Caki2 (cell line): Measurements from ENCODE around the gene FKBP1A. TPM values are rescaled to one million over a fixed set of nuclear protein-coding genes. Genes with fewer than 3 reads are reported as not detected.

ENCODE experiments used
- DNase-seq: peaks from one replicate; pipeline ENCODE4 v3.0.0-alpha.2; 2015; ENCODE audit warnings: low read depth
- in situ Hi-C: cut with HindIII; loops from 2 replicates; pipeline ENCODE4 v1.10.0; 2016; ENCODE audit warnings: low sequenced_read_pairs, low pct_unique_long_range_greater_than_20kb, mixed read lengths
- total RNA-seq: library from RNA; depleted of rRNA; stranded (reverse); fragments of >200 nt; shearing (Covaris generic); gene quantifications from 2 replicates; pipeline ENCODE4 v1.2.3, GENCODE V29; 2014; ENCODE audit warnings: low replicate concordance

The FKBP1A gene
- total RNA-seq, 1 experiment from 2014 or later: 219 TPM

DNA sequence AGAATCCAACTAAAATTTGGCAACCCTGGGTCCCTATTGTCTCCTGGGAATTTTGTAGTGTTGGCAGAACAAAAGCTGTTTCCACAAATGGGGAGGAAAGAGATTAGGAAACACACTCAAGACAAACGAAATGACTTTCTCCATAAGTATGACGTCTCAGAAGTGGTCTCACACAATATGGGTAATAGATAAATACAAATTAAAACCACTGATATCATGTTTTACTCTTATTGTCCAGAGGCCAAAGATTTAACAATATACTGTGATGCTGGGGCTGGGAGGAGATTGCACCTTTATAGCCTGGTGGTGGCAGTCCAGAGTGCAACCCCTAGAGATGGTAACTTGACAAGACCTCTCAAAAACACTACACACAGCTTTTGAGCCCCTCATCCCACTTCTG, 18.6 kb downstream of the FKBP1A start:
- no peak for DNase-seq
- in situ Hi-C loops: no loop called here

GRCh38 chr20:1373614-1374013, 19.2 kb downstream of the FKBP1A start:
- DNase-seq: no peak
- in situ Hi-C loops: no loop called here

DNA sequence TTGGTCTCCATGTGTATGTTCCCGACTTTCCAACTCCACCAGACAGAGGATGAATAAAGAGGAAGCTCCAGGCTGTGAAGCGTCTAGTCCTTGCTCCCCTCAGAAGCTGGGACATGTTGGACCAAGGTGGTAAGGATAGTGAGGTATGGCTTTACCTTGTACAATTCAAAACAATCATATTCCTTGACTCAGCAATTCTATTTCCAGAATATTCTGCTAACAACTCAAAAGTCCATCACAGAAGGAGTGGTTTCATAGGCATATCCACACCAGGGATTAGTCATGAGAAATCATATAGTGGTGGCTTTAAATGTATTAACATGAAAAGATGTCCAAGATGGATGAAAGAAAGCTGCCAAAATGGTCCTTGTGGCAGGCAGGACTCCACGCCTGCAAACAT, 19.8 kb downstream of the FKBP1A start:
- in situ Hi-C loops: no loop called here
- DNase-seq: no peak

- DNase-seq: no peak
- in situ Hi-C loops: no loop called here
Observed at GRCh38 chr20:1371830-1372539, 20.9 kb downstream of the FKBP1A start.

DNA sequence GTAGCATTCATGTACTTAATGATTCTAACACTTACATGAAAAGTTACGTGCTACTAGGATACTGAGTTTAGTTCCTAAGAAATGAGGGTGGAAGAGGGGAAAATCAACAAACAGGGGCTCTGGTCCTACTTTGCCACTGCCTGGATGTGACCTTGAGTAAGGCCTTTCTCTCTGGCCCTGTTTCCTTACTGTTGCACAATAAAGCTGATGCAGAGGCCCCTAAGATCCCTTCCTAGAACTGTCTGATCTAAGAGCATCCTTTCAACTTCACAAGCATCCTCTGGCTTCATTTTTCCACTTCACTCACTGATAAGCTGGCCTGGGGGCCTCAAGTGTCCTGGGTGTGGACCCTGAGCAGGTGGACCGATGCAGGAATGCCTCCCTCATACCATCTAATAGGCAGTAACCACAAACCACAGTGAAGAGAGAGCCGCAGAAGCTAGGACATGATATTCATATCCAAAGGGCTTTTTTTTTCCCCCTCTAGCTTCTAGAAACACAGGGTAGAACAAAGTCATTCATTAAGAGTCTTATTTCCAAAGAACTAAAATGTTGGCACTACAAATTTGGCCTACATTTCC, 21.6 kb downstream of the FKBP1A start:
- in situ Hi-C loops: no loop called here
- DNase-seq: no peak

- DNase-seq: no peak
- in situ Hi-C loops: no loop called here
Observed at GRCh38 chr20:1370548-1371110, 22.2 kb downstream of the FKBP1A start.

GRCh38 chr20:1369970-1370369, 22.9 kb downstream of the FKBP1A start:
- in situ Hi-C loops: no loop called here
- no peak for DNase-seq

DNA sequence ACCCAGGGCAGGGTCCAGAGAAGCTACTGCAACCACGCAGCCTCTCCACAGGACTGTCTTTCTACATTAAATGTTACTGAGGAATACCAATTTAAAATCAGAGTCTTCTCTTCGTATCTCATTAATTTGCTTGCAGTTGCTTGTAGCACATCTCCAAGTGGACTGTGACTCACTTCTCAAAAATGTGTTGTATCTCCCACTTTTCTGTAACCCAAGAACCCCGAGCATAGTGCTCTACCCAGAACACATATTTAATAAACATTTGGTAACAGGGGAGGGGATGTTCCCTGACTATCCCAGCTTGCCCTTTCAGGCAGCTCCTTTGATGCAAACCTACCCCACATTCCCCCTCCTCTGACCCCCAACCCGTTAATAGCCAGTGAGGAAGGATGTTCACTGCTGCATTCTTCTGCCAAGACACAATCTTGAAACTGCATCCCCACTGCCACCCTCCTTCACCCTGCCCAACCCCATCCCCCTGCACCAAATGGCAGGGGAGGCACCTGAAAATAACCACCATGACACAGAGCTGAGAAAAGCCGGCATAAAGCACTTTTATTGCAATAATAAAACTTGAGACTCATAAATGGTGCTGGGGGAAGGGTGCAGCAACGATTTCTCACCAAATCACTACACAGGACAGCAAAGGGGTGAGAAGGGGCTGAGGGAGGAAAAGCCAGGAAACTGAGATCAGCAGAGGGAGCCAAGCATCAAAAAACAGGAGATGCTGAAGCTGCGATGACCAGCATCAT, 24.2 kb downstream of the FKBP1A start:
- DNase-seq: no peak
- in situ Hi-C loops: no loop called here

- no peak for DNase-seq
- in situ Hi-C loops: no loop called here
Observed at GRCh38 chr20:1367479-1367878, 25.4 kb downstream of the FKBP1A start.

DNA sequence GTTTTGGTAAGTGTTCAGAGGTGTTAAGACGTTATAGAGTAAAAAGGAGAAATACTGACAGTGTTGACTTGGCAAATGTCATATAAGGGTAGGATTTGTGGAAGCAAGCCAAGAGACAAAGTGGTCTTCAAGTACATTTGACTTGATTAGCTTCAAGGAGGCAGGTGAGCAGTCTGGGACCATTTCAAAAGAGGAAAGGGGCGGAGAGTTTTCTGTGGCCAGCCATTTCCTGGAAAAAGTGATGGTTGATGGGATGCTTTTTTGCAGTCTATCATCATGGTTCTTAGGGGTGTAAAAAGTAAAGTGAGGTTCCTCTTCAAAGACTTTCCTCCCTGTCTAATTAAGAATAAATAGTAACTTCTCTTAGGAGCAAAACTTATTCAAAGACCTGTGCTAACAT, 28.7 kb downstream of the FKBP1A start:
- DNase-seq: no peak
- in situ Hi-C loops: no loop called here

- no peak for DNase-seq
- in situ Hi-C loops: no loop called here
Observed at GRCh38 chr20:1363522-1363921, 29.3 kb downstream of the FKBP1A start.

- no peak for DNase-seq
- in situ Hi-C loops: no loop called here
Observed at GRCh38 chr20:1362484-1362883, 30.4 kb downstream of the FKBP1A start.

- in situ Hi-C loops: no loop called here
- no peak for DNase-seq
Observed at GRCh38 chr20:1360094-1360846, 32.6 kb downstream of the FKBP1A start.

DNA sequence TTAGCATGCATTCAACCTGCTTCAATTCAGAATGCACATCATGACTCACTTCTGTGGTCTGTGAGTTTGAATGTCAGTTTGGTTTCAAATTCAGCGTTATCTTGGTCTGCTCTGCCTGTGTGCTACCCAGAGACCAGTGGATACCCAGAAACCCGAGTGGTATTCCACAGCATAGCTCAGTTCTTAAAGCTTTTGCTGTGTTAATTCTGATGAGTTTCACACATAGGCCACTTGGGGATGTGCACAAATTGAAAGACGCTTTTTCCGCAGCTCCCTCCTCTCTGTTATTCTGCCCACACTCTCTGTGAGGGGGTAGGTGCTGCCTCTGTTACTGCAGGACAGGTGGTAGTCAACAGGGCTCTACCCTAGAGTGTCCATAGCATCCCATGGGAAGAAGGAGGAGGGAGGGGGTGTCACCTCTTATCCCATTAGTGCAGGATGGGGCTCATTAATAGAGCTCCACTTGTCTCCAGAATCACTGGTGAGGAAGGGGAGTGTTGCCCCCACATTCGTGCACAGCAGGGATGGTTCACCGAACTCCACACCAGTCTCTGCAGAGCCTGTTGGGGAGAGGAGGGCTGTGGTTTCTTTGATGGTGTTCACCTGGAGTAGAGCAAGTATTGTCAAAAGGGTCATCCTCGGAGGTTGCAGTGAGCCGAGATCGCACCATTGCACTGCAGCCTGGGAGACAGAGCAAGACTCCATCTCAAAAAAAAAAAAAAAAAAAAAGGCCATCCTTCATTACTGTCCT, 34.8 kb downstream of the FKBP1A start:
- DNase-seq: no peak
- in situ Hi-C loops: no loop called here

- DNase-seq: no peak
- in situ Hi-C loops: no loop called here
Observed at GRCh38 chr20:1353956-1354355, 38.9 kb downstream of the FKBP1A start.

DNA sequence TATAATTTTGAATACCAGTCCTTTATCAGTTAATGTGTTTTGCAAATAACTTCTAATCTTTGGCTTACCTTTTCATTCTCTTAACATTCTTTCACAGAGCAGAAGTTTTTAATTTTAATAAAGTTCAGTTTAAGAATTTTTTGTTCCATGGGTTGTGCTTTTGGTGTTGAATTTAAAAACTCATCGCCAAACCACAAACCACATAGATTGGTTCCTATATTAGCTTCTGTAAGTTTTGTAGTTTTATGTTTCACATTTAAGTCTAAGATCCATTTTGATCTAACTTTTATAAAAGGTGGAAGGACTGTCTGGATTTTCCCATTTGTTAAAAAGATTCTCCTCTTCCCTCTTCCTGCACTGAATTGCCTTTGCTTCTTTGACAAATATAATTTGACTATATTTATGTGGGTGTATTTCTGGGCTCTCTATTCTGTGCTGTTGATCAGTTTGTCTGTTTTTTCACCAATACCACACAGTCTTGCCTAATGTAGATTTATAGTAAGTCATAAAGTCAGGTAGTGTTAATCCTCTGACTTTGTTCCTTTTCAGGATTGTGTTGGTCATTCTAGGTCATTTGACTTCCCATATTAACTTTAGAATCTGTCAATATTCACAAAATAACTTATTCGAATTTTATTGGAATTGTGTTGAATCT, 46.4 kb downstream of the FKBP1A start:
- in situ Hi-C loops: no loop called here
- no peak for DNase-seq

DNA sequence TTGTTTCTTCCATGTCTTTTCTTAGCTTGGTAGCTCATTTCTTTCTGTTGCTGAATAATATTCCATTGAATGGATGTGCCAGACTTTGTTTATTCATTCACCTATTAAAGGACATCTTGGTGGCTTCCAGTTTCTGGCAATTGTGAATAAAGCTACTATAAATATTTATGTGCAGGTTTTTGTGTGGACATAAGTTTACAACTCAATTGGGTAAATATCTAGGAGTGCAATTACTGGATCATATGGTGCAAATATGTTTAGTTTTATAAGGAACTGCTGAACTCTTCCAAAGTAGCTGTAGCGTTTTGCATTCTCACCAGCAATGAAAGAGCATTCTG, 47.1 kb downstream of the FKBP1A start:
- in situ Hi-C loops: no loop called here

More for the DNA sequence above, 47.1 kb downstream of the FKBP1A start:
- DNase-seq: no peak
